K562 (cell line): Measurements from ENCODE around the gene FERMT3. TPM values are rescaled to one million over a fixed set of nuclear protein-coding genes. Genes with fewer than 3 reads are reported as not detected.
A peak's percentile ranks its signal among the peaks of the same experiment; 100 is the strongest.

Experiments used
- BACH1 ChIP-seq: fragments of 200-800 bp; sonication (Bioruptor generic); IDR thresholded peaks from 2 replicates; pipeline ENCODE4 v1.6.1; 2016; ENCODE audit warnings: missing genetic modification characterization, missing compliant biosample characterization
- BCOR ChIP-seq: fragments of 450-650 bp; IDR thresholded peaks from 2 replicates; pipeline ENCODE4 v1.6.1; 2016
- BHLHE40 ChIP-seq: IDR thresholded peaks from 2 replicates; pipeline ENCODE4 v1.6.1; 2011; ENCODE audit warnings: low read length, improper control_type of control experiment
- HLTF ChIP-seq: fragments of 450-650 bp; IDR thresholded peaks from 2 replicates; pipeline ENCODE4 v1.6.1; 2016
- HNRNPH1 ChIP-seq: fragments of 200-400 bp; formaldehyde crosslinking; optimal IDR thresholded peaks from 2 replicates; pipeline ENCODE3; 2017; ENCODE audit warnings: low read depth, mild to moderate bottlenecking, low read length, moderate library complexity
- KLF6 ChIP-seq: fragments of 250-450 bp; sonication (Bioruptor Pico); IDR thresholded peaks from 2 replicates; pipeline ENCODE4 v1.4.0; 2020; ENCODE audit warnings: mild to moderate bottlenecking, moderate library complexity, borderline replicate concordance
- MAFF ChIP-seq: IDR thresholded peaks from 2 replicates; pipeline ENCODE4 v1.6.1; 2012; ENCODE audit warnings: low read length, improper control_type of control experiment
- MCM3 ChIP-seq: fragments of 450-650 bp; IDR thresholded peaks from 2 replicates; pipeline ENCODE4 v1.6.1; 2016
- NCOA1 ChIP-seq: fragments of 450-650 bp; IDR thresholded peaks from 2 replicates; pipeline ENCODE4 v1.6.1; 2016; ENCODE audit warnings: low read depth
- NR2C1 ChIP-seq, 2 experiments: fragments of 450-650 bp; IDR thresholded peaks; 2 replicates each; pipeline ENCODE4 v1.6.1; 2017; ENCODE audit warnings: mild to moderate bottlenecking in 2 of 2, antibody characterized with exemption in 1 of 2, inconsistent platforms in 1 of 2, missing compliant biosample characterization in 1 of 2, missing genetic modification characterization in 1 of 2
- NR3C1 ChIP-seq: sonication (generic); formaldehyde crosslinking; IDR thresholded peaks from 2 replicates; pipeline ENCODE4 v1.8.1; 2022; ENCODE audit warnings: missing genetic modification reagents
- PHB2 ChIP-seq: fragments of 450-650 bp; IDR thresholded peaks from 2 replicates; pipeline ENCODE4 v1.6.1; 2017; ENCODE audit warnings: low read depth
- POLR2AphosphoS5 ChIP-seq: IDR thresholded peaks from 2 replicates; pipeline ENCODE4 v1.6.1; 2011; ENCODE audit warnings: mild to moderate bottlenecking, low read depth, low read length, moderate library complexity; ENCODE audit not compliant: control insufficient read depth, insufficient read depth
- PRMT5 ChIP-seq: sonication (generic); formaldehyde crosslinking; IDR thresholded peaks from 2 replicates; pipeline ENCODE4 v1.5.0; 2020; ENCODE audit warnings: missing genetic modification reagents
- PTBP1 ChIP-seq: fragments of 200-400 bp; formaldehyde crosslinking; IDR thresholded peaks from 2 replicates; pipeline ENCODE4 v1.6.1; 2017; ENCODE audit warnings: low read depth, low read length
- RB1 ChIP-seq: fragments of 450-650 bp; IDR thresholded peaks from 2 replicates; pipeline ENCODE4 v1.6.1; 2017; ENCODE audit warnings: low read depth, mild to moderate bottlenecking
- SUPT5H ChIP-seq: fragments of 450-650 bp; IDR thresholded peaks from 2 replicates; pipeline ENCODE4 v1.6.1; 2016
- USF1 ChIP-seq: sonication (generic); formaldehyde crosslinking; IDR thresholded peaks from 2 replicates; pipeline ENCODE4 v1.9.0; 2022; ENCODE audit warnings: mild to moderate bottlenecking, missing genetic modification reagents
- XRCC4 ChIP-seq: IDR thresholded peaks from one replicate; pipeline ENCODE4 v1.6.1; 2011; ENCODE audit not compliant: insufficient read depth, insufficient read length; ENCODE audit errors: extremely low read depth
- ZBTB7A ChIP-seq: IDR thresholded peaks from 2 replicates; pipeline ENCODE4 v1.6.1; 2011; ENCODE audit warnings: low read depth, mild to moderate bottlenecking, low read length, moderate library complexity, borderline replicate concordance; ENCODE audit not compliant: control insufficient read depth
- ZNF583 ChIP-seq: fragments of 250-450 bp; sonication (Bioruptor Pico); IDR thresholded peaks from 2 replicates; pipeline ENCODE4 v1.4.0; 2020
- ZSCAN29 ChIP-seq: fragments of 450-650 bp; IDR thresholded peaks from 2 replicates; pipeline ENCODE4 v1.6.1; 2017
- polyA plus RNA-seq, 8 experiments: library from polyadenylated mRNA; depleted of rRNA in 4 of 8; stranded (reverse) in 5 of 8; unstranded in 3 of 8; fragments of >200 nt; fragmentation: Nextera tagmentation in 2 of 8; fragmentation: Illumina TruSeq in 1 of 8; extraction: Ambion mirVana in 2 of 8; extraction: Trizol in 1 of 8; gene quantifications; 2 replicates each; pipeline versions ENCODE4 v1.2.1 to v1.2.3, GENCODE V29; 2011 to 2014; ENCODE audit warnings: inconsistent platforms in 1 of 8, missing spikeins in 1 of 8
- total RNA-seq, 7 experiments: library from RNA; depleted of rRNA in 6 of 7; stranded (reverse); fragments of >200 nt in 6 of 7; fragmentation: Illumina TruSeq in 2 of 7; extraction: Trizol in 2 of 7; gene quantifications; 2 replicates each; pipeline versions ENCODE4 v1.2.1 to v1.2.3, GENCODE V29; 2011 to 2021; ENCODE audit warnings: low replicate concordance in 1 of 7
- TF ChIP-seq, protein P1 (sequence below): fragments of 450-650 bp; conservative IDR thresholded peaks from 2 replicates; pipeline ENCODE4 v1.6.1; 2016; ENCODE audit warnings: missing genetic modification characterization, low read depth, mild to moderate bottlenecking, control low read depth, missing compliant biosample characterization
- TF ChIP-seq, protein P2 (sequence below): sonication (generic); formaldehyde crosslinking; IDR thresholded peaks from 2 replicates; pipeline ENCODE4 v1.8.1; 2022; ENCODE audit warnings: missing genetic modification reagents
- TF ChIP-seq, protein P3 (sequence below): fragments of 250-450 bp; sonication (Bioruptor Pico); IDR thresholded peaks from 2 replicates; pipeline ENCODE4 v1.9.0; 2021; ENCODE audit warnings: mild to moderate bottlenecking, inconsistent platforms

The FERMT3 gene
- total and polyA plus RNA-seq, 9 of the 15 experiments (the other 6 are each of a cell fraction or from before 2014, with no cell fraction given) = 3.2 to 275 (median 79.7) TPM

DNA sequence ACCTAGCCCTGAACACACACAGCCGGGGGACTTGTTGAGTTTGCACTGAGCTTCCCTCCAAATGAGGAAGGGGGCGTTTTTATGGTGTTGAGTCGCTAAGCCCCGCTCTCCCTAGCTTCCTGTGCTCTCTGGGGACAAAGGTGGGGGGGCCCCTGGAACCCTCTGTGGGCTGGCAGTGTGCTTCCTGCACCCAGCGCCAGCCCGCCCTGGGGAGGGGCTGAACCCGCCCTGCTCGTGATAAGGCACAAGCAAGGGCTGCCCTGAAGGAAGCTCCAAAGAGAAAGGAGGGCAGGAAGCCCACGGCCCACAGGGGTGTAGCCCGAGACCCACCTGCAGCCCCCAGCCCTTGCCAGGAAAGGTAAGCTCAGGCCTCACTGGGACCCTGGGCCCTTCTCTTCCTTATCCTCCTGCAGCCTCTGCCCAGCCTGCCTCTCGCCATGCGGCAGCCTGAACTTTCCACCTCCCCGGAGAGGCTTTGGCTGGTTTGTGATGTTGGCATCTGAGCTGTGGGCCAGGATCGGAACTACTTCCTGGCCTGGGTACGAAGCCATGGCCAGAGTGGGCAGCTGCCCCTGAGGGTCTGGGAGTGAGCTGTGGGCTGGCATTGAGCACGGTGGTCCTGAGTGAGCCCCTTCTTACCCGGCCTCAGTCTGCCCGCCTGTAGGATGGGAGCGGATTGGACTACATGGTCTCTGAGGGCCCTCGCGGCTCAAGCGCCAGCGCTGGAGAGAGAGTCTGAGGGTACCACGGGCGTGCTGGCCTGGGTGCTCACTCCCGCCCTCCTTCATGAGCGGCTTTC is at the start of gene FERMT3 (continued):
- TF ChIP-seq, protein P1, sequence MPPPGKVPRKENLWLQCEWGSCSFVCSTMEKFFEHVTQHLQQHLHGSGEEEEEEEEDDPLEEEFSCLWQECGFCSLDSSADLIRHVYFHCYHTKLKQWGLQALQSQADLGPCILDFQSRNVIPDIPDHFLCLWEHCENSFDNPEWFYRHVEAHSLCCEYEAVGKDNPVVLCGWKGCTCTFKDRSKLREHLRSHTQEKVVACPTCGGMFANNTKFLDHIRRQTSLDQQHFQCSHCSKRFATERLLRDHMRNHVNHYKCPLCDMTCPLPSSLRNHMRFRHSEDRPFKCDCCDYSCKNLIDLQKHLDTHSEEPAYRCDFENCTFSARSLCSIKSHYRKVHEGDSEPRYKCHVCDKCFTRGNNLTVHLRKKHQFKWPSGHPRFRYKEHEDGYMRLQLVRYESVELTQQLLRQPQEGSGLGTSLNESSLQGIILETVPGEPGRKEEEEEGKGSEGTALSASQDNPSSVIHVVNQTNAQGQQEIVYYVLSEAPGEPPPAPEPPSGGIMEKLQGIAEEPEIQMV (tag) = 0 out of 2 replicates have a peak, but pooled peaks have one; percentile 21
- TF ChIP-seq BCOR = peak; percentile 82
- TF ChIP-seq PTBP1 = peak; percentile 69; the same call in 1 of the 2 replicates
- TF ChIP-seq PRMT5 = no peak
- peak; percentile 80 for TF ChIP-seq BHLHE40
- no peak for TF ChIP-seq BACH1
- no peak for TF ChIP-seq NR2C1 (IDR thresholded peaks at IDR 0.05)
- TF ChIP-seq NR2C1 (tag; IDR thresholded peaks at IDR 0.05) = peak; percentile 25; the same call in 1 of the 2 replicates
- no peak for TF ChIP-seq XRCC4
- TF ChIP-seq NCOA1 = no peak
- no peak for TF ChIP-seq MAFF
- TF ChIP-seq, protein P2, sequence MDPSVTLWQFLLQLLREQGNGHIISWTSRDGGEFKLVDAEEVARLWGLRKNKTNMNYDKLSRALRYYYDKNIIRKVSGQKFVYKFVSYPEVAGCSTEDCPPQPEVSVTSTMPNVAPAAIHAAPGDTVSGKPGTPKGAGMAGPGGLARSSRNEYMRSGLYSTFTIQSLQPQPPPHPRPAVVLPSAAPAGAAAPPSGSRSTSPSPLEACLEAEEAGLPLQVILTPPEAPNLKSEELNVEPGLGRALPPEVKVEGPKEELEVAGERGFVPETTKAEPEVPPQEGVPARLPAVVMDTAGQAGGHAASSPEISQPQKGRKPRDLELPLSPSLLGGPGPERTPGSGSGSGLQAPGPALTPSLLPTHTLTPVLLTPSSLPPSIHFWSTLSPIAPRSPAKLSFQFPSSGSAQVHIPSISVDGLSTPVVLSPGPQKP (CRISPR knock-in tag) = no peak
- no peak for TF ChIP-seq HNRNPH1
- peak; percentile 56; the same call in 1 of the 2 replicates for TF ChIP-seq ZBTB7A
- no peak for TF ChIP-seq PHB2
- TF ChIP-seq MCM3 = no peak
- TF ChIP-seq, protein P3, sequence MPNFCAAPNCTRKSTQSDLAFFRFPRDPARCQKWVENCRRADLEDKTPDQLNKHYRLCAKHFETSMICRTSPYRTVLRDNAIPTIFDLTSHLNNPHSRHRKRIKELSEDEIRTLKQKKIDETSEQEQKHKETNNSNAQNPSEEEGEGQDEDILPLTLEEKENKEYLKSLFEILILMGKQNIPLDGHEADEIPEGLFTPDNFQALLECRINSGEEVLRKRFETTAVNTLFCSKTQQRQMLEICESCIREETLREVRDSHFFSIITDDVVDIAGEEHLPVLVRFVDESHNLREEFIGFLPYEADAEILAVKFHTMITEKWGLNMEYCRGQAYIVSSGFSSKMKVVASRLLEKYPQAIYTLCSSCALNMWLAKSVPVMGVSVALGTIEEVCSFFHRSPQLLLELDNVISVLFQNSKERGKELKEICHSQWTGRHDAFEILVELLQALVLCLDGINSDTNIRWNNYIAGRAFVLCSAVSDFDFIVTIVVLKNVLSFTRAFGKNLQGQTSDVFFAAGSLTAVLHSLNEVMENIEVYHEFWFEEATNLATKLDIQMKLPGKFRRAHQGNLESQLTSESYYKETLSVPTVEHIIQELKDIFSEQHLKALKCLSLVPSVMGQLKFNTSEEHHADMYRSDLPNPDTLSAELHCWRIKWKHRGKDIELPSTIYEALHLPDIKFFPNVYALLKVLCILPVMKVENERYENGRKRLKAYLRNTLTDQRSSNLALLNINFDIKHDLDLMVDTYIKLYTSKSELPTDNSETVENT = no peak
- TF ChIP-seq KLF6 (CRISPR knock-in tag) = peak; percentile 68; the same call in 1 of the 2 replicates
- 0 out of 2 replicates have a peak, but pooled peaks have one; percentile 64 for TF ChIP-seq NR3C1 (CRISPR knock-in tag)
- TF ChIP-seq POLR2AphosphoS5 = peak; percentile 50; the same call in 1 of the 2 replicates
- TF ChIP-seq SUPT5H = peak; percentile 75
- TF ChIP-seq ZNF583 = peak; percentile 74; the same call in 1 of the 2 replicates
- no peak for TF ChIP-seq HLTF
- TF ChIP-seq USF1 = peak; percentile 51
- 0 out of 2 replicates have a peak, but pooled peaks have one; percentile 52 for TF ChIP-seq ZSCAN29
- peak; percentile 46; the same call in 1 of the 2 replicates for TF ChIP-seq RB1
